ENCODE results near the gene TYW1. TPM values are rescaled to one million over a fixed set of nuclear protein-coding genes. Genes with fewer than 3 reads are reported as not detected.
"Not testable (repeated sequence)": the region's sequence is repeated elsewhere in the genome, so short reads cannot be mapped to it uniquely, and the experiment has no call there.

TYW1 gene
- total RNA-seq, 3 donors from 2014 or later, result 21.5 to 30.3 (median 26.3) TPM

- no peaks in the 10 kb centered on the region for H3K9me3 Mint-ChIP-seq
- DNase-seq (no peak), ATAC-seq (no peak)
- H3K4me1 Mint-ChIP-seq (ENCODE audit: low read depth), result no peaks in the 10 kb centered on the region
- no peaks in the 10 kb centered on the region for H3K36me3 Mint-ChIP-seq (ENCODE audit: insufficient read depth)
- H3K27me3 Mint-ChIP-seq (ENCODE audit: low read depth), result no peaks in the 10 kb centered on the region
- H3K4me3 Mint-ChIP-seq, result no peak overlapping the region
These were observed 26.3 kb upstream of the TYW1 start for GRCh38 chr7:66970310-66970709.

- no peak overlapping the region for H3K4me3 Mint-ChIP-seq
- DNase-seq (no peak), ATAC-seq (no peak)
- H3K4me1 Mint-ChIP-seq (ENCODE audit: low read depth), result no peaks in the 10 kb centered on the region
- H3K36me3 Mint-ChIP-seq (ENCODE audit: insufficient read depth), result no peaks in the 10 kb centered on the region
- peaks cover 5% of the 10 kb centered on the region for H3K9me3 Mint-ChIP-seq
- H3K27me3 Mint-ChIP-seq (ENCODE audit: low read depth), result no peaks in the 10 kb centered on the region
These were observed 21.5 kb upstream of the TYW1 start for GRCh38 chr7:66974986-66975590.

GRCh38 chr7:66978312-66978711 lies 18.3 kb upstream of the TYW1 start:
- not testable (repeated sequence) for H3K36me3 Mint-ChIP-seq (ENCODE audit: insufficient read depth); H3K27me3 Mint-ChIP-seq (ENCODE audit: low read depth); H3K4me3 Mint-ChIP-seq; H3K4me1 Mint-ChIP-seq (ENCODE audit: low read depth); ATAC-seq; DNase-seq
- peaks cover 11% of the 10 kb centered on the region for H3K9me3 Mint-ChIP-seq

- H3K9me3 Mint-ChIP-seq, result peaks cover 11% of the 10 kb centered on the region
- H3K4me3 Mint-ChIP-seq; H3K4me1 Mint-ChIP-seq (ENCODE audit: low read depth); H3K27me3 Mint-ChIP-seq (ENCODE audit: low read depth); ATAC-seq; H3K36me3 Mint-ChIP-seq (ENCODE audit: insufficient read depth); DNase-seq: not testable (repeated sequence)
These were observed 17.6 kb upstream of the TYW1 start for GRCh38 chr7:66979013-66979412.

GRCh38 chr7:66980336-66980735 lies 16.3 kb upstream of the TYW1 start:
- H3K36me3 Mint-ChIP-seq (ENCODE audit: insufficient read depth); H3K27me3 Mint-ChIP-seq (ENCODE audit: low read depth); ATAC-seq; H3K4me1 Mint-ChIP-seq (ENCODE audit: low read depth); H3K4me3 Mint-ChIP-seq; DNase-seq: not testable (repeated sequence)
- H3K9me3 Mint-ChIP-seq, result peaks cover 11% of the 10 kb centered on the region

GRCh38 chr7:66989552-66989951 lies 7.1 kb upstream of the TYW1 start:
- DNase-seq; ATAC-seq; H3K9me3 Mint-ChIP-seq; H3K4me3 Mint-ChIP-seq; H3K27me3 Mint-ChIP-seq (ENCODE audit: low read depth): not testable (repeated sequence)
- peaks cover 19% of the 10 kb centered on the region for H3K4me1 Mint-ChIP-seq (ENCODE audit: low read depth)
- H3K36me3 Mint-ChIP-seq (ENCODE audit: insufficient read depth), result peaks cover 25% of the 10 kb centered on the region

- peaks cover 17% of the 10 kb centered on the region for H3K36me3 Mint-ChIP-seq (ENCODE audit: insufficient read depth)
- not testable (repeated sequence) for H3K9me3 Mint-ChIP-seq; ATAC-seq; H3K27me3 Mint-ChIP-seq (ENCODE audit: low read depth); DNase-seq
- H3K4me3 Mint-ChIP-seq, result peak overlapping the region; percentile 98
- H3K4me1 Mint-ChIP-seq (ENCODE audit: low read depth), result peaks cover 27% of the 10 kb centered on the region
These were observed 2.6 kb upstream of the TYW1 start for GRCh38 chr7:66994051-66994450.

- Mint-ChIP-seq H3K4me3 (peak overlapping the region; percentile 98), H3K4me1 (ENCODE audit: low read depth) (peaks cover 27% of the 10 kb centered on the region), H3K36me3 (ENCODE audit: insufficient read depth) (peaks cover 17% of the 10 kb centered on the region)
- DNase-seq (peak; percentile 42), ATAC-seq (peak; percentile 53)
- H3K27me3 Mint-ChIP-seq (ENCODE audit: low read depth); H3K9me3 Mint-ChIP-seq: not testable (repeated sequence)
These were observed 2.0 kb upstream of the TYW1 start for GRCh38 chr7:66994691-66995049.

- Mint-ChIP-seq H3K36me3 (ENCODE audit: insufficient read depth) (peaks cover 17% of the 10 kb centered on the region), H3K4me1 (ENCODE audit: low read depth) (peaks cover 27% of the 10 kb centered on the region), H3K4me3 (peak within 1 kb of the TSS; percentile 98)
- peak; percentile 88 for DNase-seq
- H3K27me3 Mint-ChIP-seq (ENCODE audit: low read depth); H3K9me3 Mint-ChIP-seq: not testable (repeated sequence)
- ATAC-seq, result peak; percentile 66 to 70
These were observed 1.4 kb upstream of the TYW1 start, which contains the start of gene SBDS for GRCh38 chr7:66995050-66995776. Gene SBDS (minus strand): TSS chr7:66995586. CDS start chr7:66995417, 169 bp downstream.

GRCh38 chr7:67000601-67001258 lies 4.1 kb downstream of the TYW1 start:
- H3K9me3 Mint-ChIP-seq; DNase-seq; H3K4me3 Mint-ChIP-seq; H3K36me3 Mint-ChIP-seq (ENCODE audit: insufficient read depth); ATAC-seq; H3K27me3 Mint-ChIP-seq (ENCODE audit: low read depth): not testable (repeated sequence)
- H3K4me1 Mint-ChIP-seq (ENCODE audit: low read depth), result peaks cover 17% of the 10 kb centered on the region

GRCh38 chr7:67004145-67004544 lies 7.5 kb downstream of the TYW1 start:
- H3K9me3 Mint-ChIP-seq; H3K27me3 Mint-ChIP-seq (ENCODE audit: low read depth); DNase-seq; H3K4me3 Mint-ChIP-seq; ATAC-seq: not testable (repeated sequence)
- peaks cover 16% of the 10 kb centered on the region for H3K36me3 Mint-ChIP-seq (ENCODE audit: insufficient read depth)
- H3K4me1 Mint-ChIP-seq (ENCODE audit: low read depth), result peaks cover 11% of the 10 kb centered on the region

- H3K4me3 Mint-ChIP-seq, result no peak overlapping the region
- no peak for ATAC-seq
- peaks cover 9% of the 10 kb centered on the region for H3K4me1 Mint-ChIP-seq (ENCODE audit: low read depth)
- no peak for DNase-seq
- no peaks in the 10 kb centered on the region for H3K27me3 Mint-ChIP-seq (ENCODE audit: low read depth)
- peaks cover 20% of the 10 kb centered on the region for H3K36me3 Mint-ChIP-seq (ENCODE audit: insufficient read depth)
- no peaks in the 10 kb centered on the region for H3K9me3 Mint-ChIP-seq
These were observed 10.3 kb downstream of the TYW1 start for GRCh38 chr7:67006965-67007364.

GRCh38 chr7:67008260-67008659 lies 11.6 kb downstream of the TYW1 start:
- H3K27me3 Mint-ChIP-seq (ENCODE audit: low read depth), result no peaks in the 10 kb centered on the region
- ATAC-seq (no peak), DNase-seq (no peak)
- H3K9me3 Mint-ChIP-seq, result no peaks in the 10 kb centered on the region
- H3K4me1 Mint-ChIP-seq (ENCODE audit: low read depth), result peaks cover 4% of the 10 kb centered on the region
- H3K4me3 Mint-ChIP-seq, result no peak overlapping the region
- peaks cover 22% of the 10 kb centered on the region for H3K36me3 Mint-ChIP-seq (ENCODE audit: insufficient read depth)

- ATAC-seq; H3K4me1 Mint-ChIP-seq (ENCODE audit: low read depth); H3K27me3 Mint-ChIP-seq (ENCODE audit: low read depth); H3K4me3 Mint-ChIP-seq; H3K9me3 Mint-ChIP-seq; DNase-seq: not testable (repeated sequence)
- peaks cover 28% of the 10 kb centered on the region for H3K36me3 Mint-ChIP-seq (ENCODE audit: insufficient read depth)
These were observed 13.0 kb downstream of the TYW1 start for GRCh38 chr7:67009677-67010076.

Data from activated T-cell treated with anti-CD3 and anti-CD28 coated beads, Interleukin-2, amount 50 U/mL, for 4 hours (primary cell).